Ishikawa (cell line): ENCODE measurements around the gene TUBGCP2.

ENCODE experiments used
- CEBPB ChIP-seq: IDR thresholded peaks from 2 replicates; pipeline ENCODE4 v1.6.1; 2012
- ZBTB7A ChIP-seq: IDR thresholded peaks from 2 replicates; pipeline ENCODE4 v1.6.1; 2012; ENCODE audit warnings: low read depth
- TF ChIP-seq, protein P1 (sequence below): IDR thresholded peaks from 2 replicates; pipeline ENCODE4 v1.6.1; 2012

DNA sequence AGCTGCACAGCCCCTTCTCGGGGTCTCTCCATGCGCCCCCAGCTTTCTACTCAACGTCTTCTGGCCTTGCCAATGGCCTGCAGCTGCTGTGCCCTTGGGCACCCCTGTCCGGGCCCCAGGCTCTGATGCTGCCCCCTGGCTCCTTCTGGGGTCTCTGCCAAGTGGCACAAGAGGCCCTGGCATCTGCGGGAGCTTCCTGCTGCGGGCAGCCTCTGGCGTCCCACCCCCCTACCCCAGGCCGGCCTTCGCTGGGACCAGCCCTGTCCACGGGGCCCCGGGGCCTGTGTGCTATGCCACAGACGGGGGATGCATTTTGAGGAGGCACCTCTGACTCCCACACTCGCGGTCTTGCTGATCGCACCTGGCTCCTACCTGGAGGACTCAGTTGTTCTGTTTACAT is 68.7 kb downstream of the TUBGCP2 start:
- TF ChIP-seq CEBPB = no peak
- TF ChIP-seq, protein P1, sequence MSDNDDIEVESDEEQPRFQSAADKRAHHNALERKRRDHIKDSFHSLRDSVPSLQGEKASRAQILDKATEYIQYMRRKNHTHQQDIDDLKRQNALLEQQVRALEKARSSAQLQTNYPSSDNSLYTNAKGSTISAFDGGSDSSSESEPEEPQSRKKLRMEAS = no peak
- no peak for TF ChIP-seq ZBTB7A
